WI38 (cell line): ENCODE measurements around the gene VWA1.

ENCODE experiments used
- H3K4me3 ChIP-seq: 2 replicates; pipeline ENCODE4 v1.5.1; 2011; ENCODE audit warnings: low read depth, mild to moderate bottlenecking, control low read depth, low read length
- CTCF ChIP-seq: IDR thresholded peaks from 2 replicates; pipeline ENCODE4 v1.5.1; 2012; ENCODE audit warnings: low read depth, mild to moderate bottlenecking, control low read depth, low read length

Gene VWA1

GRCh38 chr1:1435911-1436629 is 580 bp downstream of the VWA1 start:
- no peak for TF ChIP-seq CTCF
- H3K4me3 ChIP-seq: peak overlapping the region; percentile 55

- no peak overlapping the region for H3K4me3 ChIP-seq
- TF ChIP-seq CTCF: no peak
Measured at GRCh38 chr1:1436630-1437032, 1.1 kb downstream of the VWA1 start.

GRCh38 chr1:1437033-1437903 is 1.8 kb downstream of the VWA1 start:
- TF ChIP-seq CTCF: no peak
- no peak overlapping the region for H3K4me3 ChIP-seq

- H3K4me3 ChIP-seq: no peak overlapping the region
- TF ChIP-seq CTCF: no peak
Measured at GRCh38 chr1:1437904-1438376, 2.5 kb downstream of the VWA1 start.

GRCh38 chr1:1438531-1439381 is 3.3 kb downstream of the VWA1 start:
- no peak for TF ChIP-seq CTCF
- no peak overlapping the region for H3K4me3 ChIP-seq

GRCh38 chr1:1439546-1440261 is 4.2 kb downstream of the VWA1 start:
- TF ChIP-seq CTCF: no peak
- no peak overlapping the region for H3K4me3 ChIP-seq
